KMS-11 (cell line): ENCODE results near the gene LNX2.

Source experiments
- H2AFZ ChIP-seq: fragments of 200-600 bp; sonication (generic); 2 replicates; pipeline ENCODE4 v1.6.1; 2016; ENCODE audit warnings: antibody characterized with exemption, mixed run types, low read depth
- H3K27ac ChIP-seq: fragments of 200-600 bp; sonication (generic); 2 replicates; pipeline ENCODE4 v1.6.1; 2016; ENCODE audit warnings: mild to moderate bottlenecking, mixed run types
- H3K27me3 ChIP-seq: fragments of 200-600 bp; sonication (generic); 2 replicates; pipeline ENCODE4 v1.6.1; 2017; ENCODE audit warnings: mild to moderate bottlenecking, low read depth, mixed run types, moderate library complexity; ENCODE audit not compliant: insufficient read depth
- H3K36me3 ChIP-seq: fragments of 200-600 bp; sonication (generic); 2 replicates; pipeline ENCODE4 v1.6.1; 2017; ENCODE audit warnings: mild to moderate bottlenecking, mixed run types; ENCODE audit not compliant: insufficient read depth
- H3K4me1 ChIP-seq: fragments of 200-600 bp; sonication (generic); 2 replicates; pipeline ENCODE4 v1.6.1; 2016; ENCODE audit warnings: mild to moderate bottlenecking, low read depth, mixed run types; ENCODE audit not compliant: poor library complexity, severe bottlenecking
- H3K4me2 ChIP-seq: fragments of 200-600 bp; sonication (generic); 2 replicates; pipeline ENCODE4 v1.7.0; 2016; ENCODE audit warnings: mild to moderate bottlenecking, mixed run types
- H3K4me3 ChIP-seq: fragments of 200-600 bp; sonication (generic); IDR thresholded peaks from 2 replicates; pipeline ENCODE4 v1.6.1; 2017; ENCODE audit warnings: low read depth, low read length, mixed read lengths; ENCODE audit not compliant: insufficient read depth
- H3K79me2 ChIP-seq: fragments of 200-600 bp; sonication (generic); 2 replicates; pipeline ENCODE4 v1.6.1; 2016; ENCODE audit warnings: low read depth, mixed run types; ENCODE audit not compliant: insufficient read depth
- H3K9ac ChIP-seq: fragments of 200-600 bp; sonication (generic); 2 replicates; pipeline ENCODE4 v1.6.1; 2016; ENCODE audit warnings: mild to moderate bottlenecking, mixed run types
- H4K20me1 ChIP-seq: fragments of 200-600 bp; sonication (generic); 2 replicates; pipeline ENCODE4 v1.6.1; 2016; ENCODE audit warnings: mild to moderate bottlenecking, mixed run types; ENCODE audit not compliant: insufficient read depth
- TF ChIP-seq, protein P1 (sequence below): fragments of 200-600 bp; sonication (generic); conservative IDR thresholded peaks from 2 replicates; pipeline ENCODE4 v1.6.1; 2017; ENCODE audit warnings: low read depth, mild to moderate bottlenecking, antibody characterized with exemption, low read length, moderate library complexity, mixed read lengths

Gene LNX2

DNA sequence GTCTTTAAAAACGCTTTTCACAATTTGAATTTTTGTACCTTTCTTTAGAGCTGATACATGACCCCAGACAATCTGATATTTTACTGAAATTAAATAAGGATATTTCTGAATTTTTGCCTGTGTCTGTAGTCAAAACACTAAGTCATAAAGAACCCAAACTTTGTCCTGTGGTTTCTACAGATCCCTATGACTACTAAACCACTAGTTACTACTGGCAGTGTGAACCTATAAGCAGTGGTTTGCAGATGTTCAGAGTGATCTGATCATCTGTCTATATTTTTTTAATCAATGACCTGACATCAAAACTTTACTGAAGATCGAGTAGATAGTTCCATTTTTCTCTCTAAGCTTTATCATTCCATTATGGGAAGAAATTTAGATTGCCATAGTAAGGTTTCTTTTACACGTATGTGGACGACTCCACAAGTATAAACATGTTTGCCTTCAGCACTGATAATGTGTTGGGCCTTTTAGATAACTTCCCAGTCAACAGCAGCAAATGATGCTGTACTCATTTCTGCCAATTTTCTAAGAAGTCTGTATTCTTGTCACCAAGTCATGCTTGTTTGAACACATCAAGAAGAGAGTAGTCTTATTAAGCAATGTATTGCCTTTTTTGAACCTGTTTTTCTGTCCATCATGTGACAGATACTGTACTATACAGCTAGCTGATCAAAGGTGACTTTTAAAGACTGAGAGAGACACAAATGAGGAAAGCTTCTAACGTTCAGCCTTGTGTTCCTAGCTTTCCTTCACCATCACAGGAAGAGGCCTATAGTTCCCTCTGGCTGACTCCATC is 23.2 kb upstream of the LNX2 start:
- no peaks in the 10 kb centered on the region for H4K20me1 ChIP-seq
- peaks cover 9% of the 10 kb centered on the region for H3K4me1 ChIP-seq
- no peak overlapping the region for H3K27ac ChIP-seq
- peaks cover 13% of the 10 kb centered on the region; the same call in 1 of the 2 replicates for H3K79me2 ChIP-seq
- no peaks in the 10 kb centered on the region for H3K36me3 ChIP-seq
- H3K27me3 ChIP-seq = no peaks in the 10 kb centered on the region
- no peak overlapping the region for H3K4me3 ChIP-seq
- H3K9ac ChIP-seq = no peak overlapping the region
- TF ChIP-seq, protein P1, sequence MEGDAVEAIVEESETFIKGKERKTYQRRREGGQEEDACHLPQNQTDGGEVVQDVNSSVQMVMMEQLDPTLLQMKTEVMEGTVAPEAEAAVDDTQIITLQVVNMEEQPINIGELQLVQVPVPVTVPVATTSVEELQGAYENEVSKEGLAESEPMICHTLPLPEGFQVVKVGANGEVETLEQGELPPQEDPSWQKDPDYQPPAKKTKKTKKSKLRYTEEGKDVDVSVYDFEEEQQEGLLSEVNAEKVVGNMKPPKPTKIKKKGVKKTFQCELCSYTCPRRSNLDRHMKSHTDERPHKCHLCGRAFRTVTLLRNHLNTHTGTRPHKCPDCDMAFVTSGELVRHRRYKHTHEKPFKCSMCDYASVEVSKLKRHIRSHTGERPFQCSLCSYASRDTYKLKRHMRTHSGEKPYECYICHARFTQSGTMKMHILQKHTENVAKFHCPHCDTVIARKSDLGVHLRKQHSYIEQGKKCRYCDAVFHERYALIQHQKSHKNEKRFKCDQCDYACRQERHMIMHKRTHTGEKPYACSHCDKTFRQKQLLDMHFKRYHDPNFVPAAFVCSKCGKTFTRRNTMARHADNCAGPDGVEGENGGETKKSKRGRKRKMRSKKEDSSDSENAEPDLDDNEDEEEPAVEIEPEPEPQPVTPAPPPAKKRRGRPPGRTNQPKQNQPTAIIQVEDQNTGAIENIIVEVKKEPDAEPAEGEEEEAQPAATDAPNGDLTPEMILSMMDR = no peak
- no peak overlapping the region for H3K4me2 ChIP-seq
- H2AFZ ChIP-seq = no peak overlapping the region

DNA sequence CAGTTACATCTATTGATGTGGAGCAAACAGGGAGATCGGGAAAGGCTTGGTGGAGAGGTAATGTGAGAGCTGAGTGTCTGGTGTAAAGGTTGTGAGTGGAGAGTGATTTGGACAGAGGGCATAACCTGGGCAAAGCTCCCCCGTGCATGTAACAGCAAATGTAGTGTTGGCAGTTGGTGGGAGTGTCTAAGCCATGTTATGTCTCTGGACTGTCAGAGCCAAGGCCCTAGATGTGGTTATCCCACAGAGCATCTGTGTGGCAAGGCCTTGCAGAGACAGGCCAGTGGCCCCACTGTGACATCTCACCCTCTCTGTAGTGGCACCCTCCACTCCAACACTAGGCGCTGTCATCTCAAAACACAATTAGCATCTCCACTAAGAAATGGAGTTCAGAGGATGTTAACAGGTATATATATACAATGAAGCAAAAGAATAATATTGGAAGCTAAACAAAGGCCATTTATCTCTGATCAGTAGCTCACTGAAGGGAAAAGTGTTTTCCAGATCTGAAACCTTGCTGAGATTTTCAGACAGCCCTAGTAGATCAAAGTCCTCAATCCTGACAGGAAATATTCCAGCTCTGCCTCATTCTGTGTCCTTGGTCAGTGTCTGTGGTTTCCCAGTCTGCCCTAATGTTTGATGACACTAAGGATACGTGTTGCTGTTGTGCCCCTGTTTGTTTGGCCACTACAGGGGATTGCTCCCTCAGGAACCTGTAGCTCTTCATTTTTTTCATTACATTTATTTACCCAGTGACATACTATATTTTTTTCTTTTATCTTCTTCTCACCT is 21.6 kb upstream of the LNX2 start:
- Histone ChIP-seq H3K9ac (no peak overlapping the region), H4K20me1 (no peaks in the 10 kb centered on the region), H3K27me3 (no peaks in the 10 kb centered on the region), H3K27ac (no peak overlapping the region), H3K4me1 (peaks cover 25% of the 10 kb centered on the region), H3K36me3 (no peaks in the 10 kb centered on the region), H3K4me3 (no peak overlapping the region), H3K4me2 (no peak overlapping the region), H3K79me2 (peaks cover 13% of the 10 kb centered on the region; the same call in 1 of the 2 replicates), H2AFZ (no peak overlapping the region)
- TF ChIP-seq, protein P1 = no peak

DNA sequence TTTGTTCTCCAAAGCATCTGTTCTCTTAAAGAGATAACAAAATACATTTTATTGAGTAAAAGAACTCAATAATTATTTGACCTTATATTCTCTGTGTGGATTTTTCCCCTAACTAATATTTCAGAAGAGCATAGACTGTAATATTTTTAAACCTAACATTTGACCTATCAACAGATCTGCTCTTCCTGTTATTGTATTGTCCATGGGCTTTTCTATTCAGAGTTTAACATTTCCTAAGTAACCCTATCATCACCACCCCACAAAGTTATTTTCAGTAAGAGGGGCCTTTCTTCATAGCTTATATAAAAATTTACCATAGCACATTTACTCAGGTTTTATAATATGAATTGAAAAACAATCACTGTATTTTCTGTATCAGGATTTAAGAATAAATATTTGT is 18.9 kb upstream of the LNX2 start:
- no peak overlapping the region for H3K4me3 ChIP-seq
- H3K4me2 ChIP-seq = no peak overlapping the region
- peaks cover 13% of the 10 kb centered on the region; the same call in 1 of the 2 replicates for H3K79me2 ChIP-seq
- no peak overlapping the region for H3K27ac ChIP-seq
- TF ChIP-seq, protein P1 = no peak
- H3K36me3 ChIP-seq = no peaks in the 10 kb centered on the region
- H3K4me1 ChIP-seq = peaks cover 43% of the 10 kb centered on the region
- H3K27me3 ChIP-seq = no peaks in the 10 kb centered on the region
- no peak overlapping the region for H3K9ac ChIP-seq
- H2AFZ ChIP-seq = no peak overlapping the region
- H4K20me1 ChIP-seq = no peaks in the 10 kb centered on the region

DNA sequence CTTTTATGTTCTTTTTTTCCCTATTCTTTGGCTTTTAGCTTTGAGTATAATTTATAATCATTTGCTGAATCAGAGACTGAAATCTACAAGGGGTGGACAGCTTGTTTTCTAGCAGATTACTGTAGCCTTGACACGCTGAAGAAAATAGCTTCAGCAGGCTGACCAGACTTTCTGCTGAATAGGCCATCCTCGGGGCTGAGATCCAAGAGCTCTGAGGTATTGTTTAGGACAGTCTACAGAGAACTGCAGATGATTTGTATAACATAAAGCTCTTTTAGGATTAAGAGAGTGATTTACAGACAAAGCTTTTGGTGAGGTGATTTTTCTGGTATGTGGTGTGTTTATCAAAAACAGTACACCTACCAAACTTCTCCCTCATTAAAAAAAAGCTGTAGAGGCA is 18.2 kb upstream of the LNX2 start:
- no peaks in the 10 kb centered on the region for H3K27me3 ChIP-seq
- peak overlapping the region; percentile 2; the same call in 1 of the 2 replicates for H3K27ac ChIP-seq
- peak overlapping the region; percentile 13; the same call in 1 of the 2 replicates for H3K4me2 ChIP-seq
- no peaks in the 10 kb centered on the region for H4K20me1 ChIP-seq
- no peak overlapping the region for H2AFZ ChIP-seq
- TF ChIP-seq, protein P1 = no peak
- no peak overlapping the region for H3K9ac ChIP-seq
- H3K4me1 ChIP-seq = peaks cover 43% of the 10 kb centered on the region
- H3K4me3 ChIP-seq = no peak overlapping the region
- peaks cover 13% of the 10 kb centered on the region; the same call in 1 of the 2 replicates for H3K79me2 ChIP-seq
- H3K36me3 ChIP-seq = no peaks in the 10 kb centered on the region
